ENCODE measurements around the gene TSPAN9. TPM values are rescaled to one million over a fixed set of nuclear protein-coding genes. Genes with fewer than 3 reads are reported as not detected.

The TSPAN9 gene
- total RNA-seq, 1 donor from 2014 or later, result 109 TPM

DNA sequence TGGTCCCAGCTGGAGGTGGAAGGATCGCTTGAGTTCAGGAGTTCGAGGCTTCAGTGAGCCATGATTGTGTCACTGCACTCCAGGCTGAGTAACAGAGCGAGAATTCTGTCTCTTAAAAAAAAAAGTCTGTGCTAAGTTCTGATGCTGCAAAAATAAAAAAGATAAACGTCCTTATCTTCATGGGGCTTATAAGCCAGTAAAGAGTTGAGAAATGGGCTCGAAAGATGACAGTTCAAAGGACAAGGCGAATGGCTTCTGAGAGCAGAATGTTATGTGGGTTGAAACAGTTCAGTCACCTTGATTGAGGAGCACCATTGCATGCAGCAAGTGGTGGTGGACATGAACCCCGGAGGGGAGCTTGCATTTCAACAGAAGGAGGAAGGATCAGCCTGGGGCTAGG is 4.7 kb downstream of the TSPAN9 start:
- TF ChIP-seq, protein P1, sequence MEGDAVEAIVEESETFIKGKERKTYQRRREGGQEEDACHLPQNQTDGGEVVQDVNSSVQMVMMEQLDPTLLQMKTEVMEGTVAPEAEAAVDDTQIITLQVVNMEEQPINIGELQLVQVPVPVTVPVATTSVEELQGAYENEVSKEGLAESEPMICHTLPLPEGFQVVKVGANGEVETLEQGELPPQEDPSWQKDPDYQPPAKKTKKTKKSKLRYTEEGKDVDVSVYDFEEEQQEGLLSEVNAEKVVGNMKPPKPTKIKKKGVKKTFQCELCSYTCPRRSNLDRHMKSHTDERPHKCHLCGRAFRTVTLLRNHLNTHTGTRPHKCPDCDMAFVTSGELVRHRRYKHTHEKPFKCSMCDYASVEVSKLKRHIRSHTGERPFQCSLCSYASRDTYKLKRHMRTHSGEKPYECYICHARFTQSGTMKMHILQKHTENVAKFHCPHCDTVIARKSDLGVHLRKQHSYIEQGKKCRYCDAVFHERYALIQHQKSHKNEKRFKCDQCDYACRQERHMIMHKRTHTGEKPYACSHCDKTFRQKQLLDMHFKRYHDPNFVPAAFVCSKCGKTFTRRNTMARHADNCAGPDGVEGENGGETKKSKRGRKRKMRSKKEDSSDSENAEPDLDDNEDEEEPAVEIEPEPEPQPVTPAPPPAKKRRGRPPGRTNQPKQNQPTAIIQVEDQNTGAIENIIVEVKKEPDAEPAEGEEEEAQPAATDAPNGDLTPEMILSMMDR (IDR thresholded peaks at IDR 0.05), result no peak
- Histone ChIP-seq H3K27ac (no peak overlapping the region), H3K36me3 (peaks cover 2 to 7% of the 10 kb centered on the region in 2 donors), H3K9me3 (no peaks in the 10 kb centered on the region), H3K4me1 (peaks cover 0 to 8% of the 10 kb centered on the region in 2 donors), H3K27me3 (no peaks in the 10 kb centered on the region), H3K4me3 (no peak overlapping the region)
- intact Hi-C loops (cut with DNase I), result no loop called here
- no peak for DNase-seq (ENCODE audit: low spot score in 2 of 2)

DNA sequence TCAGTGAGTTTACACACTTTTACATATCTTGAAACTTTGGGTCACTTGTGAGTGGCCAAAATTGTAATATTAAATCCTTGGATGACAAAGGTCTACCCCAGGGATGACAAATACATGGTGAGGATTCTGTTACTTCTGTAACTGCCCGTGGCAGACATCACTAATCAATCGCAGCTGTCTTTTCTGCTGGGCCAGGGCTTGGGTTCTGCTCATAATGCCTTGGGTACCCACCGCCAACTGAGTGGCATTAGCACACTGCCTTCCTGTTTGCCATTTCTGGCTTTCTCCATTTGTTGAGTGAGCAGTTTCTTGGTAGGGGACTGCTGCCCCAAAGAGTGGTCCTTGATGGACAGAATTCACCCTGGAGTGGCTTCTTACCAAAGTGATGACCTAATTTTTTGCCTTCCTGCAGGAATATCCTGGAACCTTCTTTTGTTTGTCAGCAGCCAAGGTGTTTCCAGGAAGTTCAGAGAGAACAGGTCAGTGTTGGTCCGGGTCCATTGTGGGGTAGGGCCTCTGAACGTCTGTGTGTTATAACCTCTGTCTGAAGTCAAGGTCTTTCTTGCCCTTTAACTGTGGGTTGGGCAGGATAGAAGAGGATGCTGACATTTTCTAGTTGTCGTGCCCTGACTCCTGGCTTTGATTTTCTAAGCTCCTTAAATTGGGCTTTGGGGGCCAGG is 6.2 kb downstream of the TSPAN9 start:
- H3K9me3 ChIP-seq, result no peaks in the 10 kb centered on the region
- H3K36me3 ChIP-seq, result peaks cover 2 to 7% of the 10 kb centered on the region in 2 donors
- TF ChIP-seq, protein P1 (IDR thresholded peaks at IDR 0.05), result no peak
- H3K27ac ChIP-seq, result no peak overlapping the region
- H3K4me3 ChIP-seq, result no peak overlapping the region
- no peaks in the 10 kb centered on the region for H3K27me3 ChIP-seq
- no peak for DNase-seq (ENCODE audit: low spot score in 2 of 2)
- intact Hi-C loops (cut with DNase I), result no loop called here
- peaks cover 0 to 2% of the 10 kb centered on the region in 2 donors for H3K4me1 ChIP-seq

DNA sequence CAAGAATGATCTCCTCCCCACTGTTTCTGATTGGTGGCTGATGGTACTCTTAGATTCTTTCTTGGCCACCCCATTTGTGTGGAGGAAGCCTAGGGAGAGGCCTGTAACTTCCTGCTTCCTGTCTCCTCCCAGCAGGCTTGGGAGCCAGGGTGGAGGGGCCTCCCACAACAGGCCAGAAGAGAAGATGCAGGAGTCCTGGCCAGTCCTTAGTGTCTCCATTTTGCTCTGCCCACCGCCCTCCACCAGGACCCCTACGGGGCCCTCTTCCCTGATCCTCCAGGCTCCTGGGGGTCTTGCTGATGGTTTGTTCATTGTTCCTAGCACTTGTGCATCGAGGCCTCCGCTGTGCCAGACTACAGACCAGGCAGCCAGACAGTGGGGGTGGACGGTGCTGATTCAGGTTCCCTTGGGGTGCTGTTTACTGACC is 6.8 kb downstream of the TSPAN9 start:
- DNase-seq (ENCODE audit: low spot score in 2 of 2), result no peak
- H3K36me3 ChIP-seq, result peaks cover 2 to 7% of the 10 kb centered on the region in 2 donors
- no peak overlapping the region for H3K27ac ChIP-seq
- H3K9me3 ChIP-seq, result no peaks in the 10 kb centered on the region
- H3K4me1 ChIP-seq, result no peaks in the 10 kb centered on the region
- intact Hi-C loops (cut with DNase I), result no loop called here
- no peaks in the 10 kb centered on the region for H3K27me3 ChIP-seq
- TF ChIP-seq, protein P1 (IDR thresholded peaks at IDR 0.05), result no peak
- H3K4me3 ChIP-seq, result no peak overlapping the region

DNA sequence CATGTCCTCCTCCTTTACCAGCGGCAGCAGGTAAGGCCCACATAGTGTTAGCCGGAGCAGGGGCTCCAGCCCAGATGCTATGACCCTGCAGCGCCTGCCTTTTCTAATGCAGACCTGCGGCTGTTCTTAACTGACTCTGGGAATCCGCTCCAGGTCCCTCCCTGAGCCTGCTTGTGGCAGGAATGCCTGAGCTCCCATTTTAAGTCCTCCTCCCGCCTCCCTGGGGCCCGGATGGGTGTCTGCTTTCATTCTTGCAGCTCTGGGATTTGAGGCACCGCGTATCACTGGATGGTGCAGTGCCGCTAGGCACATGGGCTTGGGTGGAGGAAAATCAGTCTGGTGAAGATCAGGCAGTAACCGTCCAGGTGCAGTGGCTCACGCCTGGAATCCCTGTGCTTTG is 7.6 kb downstream of the TSPAN9 start:
- Histone ChIP-seq H3K4me3 (no peak overlapping the region), H3K9me3 (no peaks in the 10 kb centered on the region), H3K27me3 (no peaks in the 10 kb centered on the region), H3K36me3 (peaks cover 2 to 7% of the 10 kb centered on the region in 2 donors), H3K27ac (no peak overlapping the region), H3K4me1 (no peaks in the 10 kb centered on the region)
- DNase-seq (ENCODE audit: low spot score in 2 of 2), result no peak
- TF ChIP-seq, protein P1 (IDR thresholded peaks at IDR 0.05), result no peak
- intact Hi-C loops (cut with DNase I), result no loop called here

DNA sequence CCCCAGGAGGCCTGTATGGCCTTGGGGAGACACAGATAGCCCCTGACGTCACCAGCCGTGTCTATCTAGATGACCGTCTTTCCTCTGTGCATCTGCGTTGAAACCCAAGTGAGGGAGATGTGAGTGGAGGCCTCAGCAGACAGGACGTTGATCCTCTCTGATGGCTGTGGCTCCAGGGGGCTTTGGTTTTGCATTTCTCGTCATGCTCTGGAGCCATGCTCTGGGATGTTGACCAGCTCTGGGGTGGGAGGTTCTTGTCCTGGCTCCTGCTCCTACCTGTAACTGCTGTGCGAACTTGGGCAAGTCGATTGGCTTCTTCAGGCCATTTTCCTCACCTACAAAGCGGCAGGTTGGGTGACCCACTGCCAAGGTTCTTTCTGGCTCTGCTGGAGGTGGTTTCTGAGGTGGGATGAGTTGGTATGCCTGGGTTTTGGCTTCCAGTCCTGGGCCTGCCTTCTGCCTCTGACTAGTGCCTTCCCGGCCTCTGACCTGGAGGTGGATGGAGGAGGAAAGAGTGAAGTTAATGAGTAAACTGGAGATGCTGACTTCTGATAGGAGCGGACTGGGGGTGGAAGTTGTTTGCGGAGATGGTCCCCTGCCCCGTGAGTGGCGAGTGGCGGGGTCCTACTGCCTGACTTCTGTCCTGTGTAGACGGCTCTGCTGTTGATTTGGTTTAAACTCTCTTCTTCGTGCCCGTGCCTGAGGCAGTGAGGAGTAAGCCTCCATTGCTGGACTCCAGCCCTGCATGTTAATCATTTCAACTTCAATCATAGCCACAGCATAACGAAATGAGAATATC is 8.4 kb downstream of the TSPAN9 start:
- Histone ChIP-seq H3K27me3 (no peaks in the 10 kb centered on the region), H3K4me3 (no peak overlapping the region), H3K27ac (no peak overlapping the region), H3K4me1 (no peaks in the 10 kb centered on the region), H3K9me3 (no peaks in the 10 kb centered on the region), H3K36me3 (peaks cover 2 to 7% of the 10 kb centered on the region in 2 donors)
- DNase-seq (ENCODE audit: low spot score in 2 of 2), result no peak
- intact Hi-C loops (cut with DNase I), result no loop called here
- TF ChIP-seq, protein P1 (IDR thresholded peaks at IDR 0.05), result no peak

Data from ascending aorta (tissue), 2 donors.